Stimulated activated CD4-positive, alpha-beta T cell treated with anti-CD3 and anti-CD28 coated beads, Interleukin-1b, Interleukin-23, amount 100 ng/mL, for 24 hours (primary cell): ENCODE results near the gene CFAP54.
"Not testable (repeated sequence)": the region's sequence is repeated elsewhere in the genome, so short reads cannot be mapped to it uniquely, and the experiment has no call there.

ENCODE experiments used
- DNase-seq, 4 experiments: peaks; one replicate each; pipeline ENCODE4 v3.0.0-alpha.2; 2020; ENCODE audit warnings: low read depth in 4 of 4, low spot score in 1 of 4

CFAP54 gene, protein sequence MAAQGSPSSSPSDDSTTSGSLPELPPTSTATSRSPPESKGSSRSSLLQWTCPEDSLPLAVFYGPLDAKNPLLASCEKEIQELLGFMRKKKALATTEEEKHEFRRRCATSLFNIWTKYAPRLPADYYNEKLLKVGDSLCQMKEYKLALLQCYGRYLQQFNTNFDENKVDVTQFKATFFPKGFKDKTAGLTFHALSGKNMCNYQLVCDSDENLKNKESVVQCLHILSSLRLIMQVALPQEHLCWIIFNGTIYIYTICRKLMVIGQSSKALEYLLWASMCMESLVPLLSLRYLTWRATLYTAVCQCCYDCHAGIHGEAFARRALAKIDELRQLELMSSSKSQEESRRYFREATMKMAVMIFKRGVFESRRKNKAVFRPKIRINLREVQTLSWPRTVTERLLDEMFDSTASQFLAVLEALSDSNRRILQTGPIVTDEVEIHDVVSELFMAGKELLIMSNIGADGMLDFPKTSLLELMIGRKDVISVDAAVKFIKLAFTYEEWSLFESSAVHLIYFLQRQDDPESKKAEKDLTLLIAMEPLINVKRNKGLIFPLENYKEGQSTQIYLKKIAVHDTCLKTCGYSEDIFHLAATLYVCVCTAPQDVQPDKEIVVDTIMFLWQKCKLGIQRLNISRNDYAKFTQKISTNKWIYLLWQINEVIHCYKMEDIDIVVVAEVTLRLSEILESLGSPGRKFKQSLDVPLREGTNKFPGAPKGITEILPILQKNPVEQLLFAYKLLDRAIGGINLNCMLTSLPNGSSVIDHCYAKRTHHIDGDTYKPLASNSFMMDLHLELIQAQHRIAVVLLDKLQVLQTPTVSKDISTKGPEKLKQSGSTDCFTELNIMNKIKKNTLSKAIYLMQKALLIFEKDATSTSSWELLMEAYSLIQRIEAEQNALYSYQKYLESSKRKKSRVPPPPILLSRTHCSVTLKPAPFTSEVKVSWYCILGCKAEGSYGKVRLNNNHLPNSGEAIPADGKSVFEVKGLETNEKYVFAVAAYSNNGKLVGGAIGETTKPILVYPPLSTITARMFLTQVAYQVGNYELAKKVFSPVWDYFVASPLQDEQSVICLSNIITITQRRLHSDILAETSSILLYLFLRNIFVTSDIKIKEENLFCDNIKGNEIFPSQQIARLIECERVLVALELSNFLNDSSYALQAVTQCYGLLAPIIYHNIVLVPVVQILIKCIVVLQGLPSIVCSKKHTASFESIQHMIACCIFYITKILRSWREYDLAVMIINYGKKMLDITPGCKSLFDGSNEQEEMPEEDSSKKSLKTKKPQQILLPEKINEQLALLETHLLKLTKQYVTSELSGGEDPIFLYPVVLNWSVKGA (N-terminal part only)

DNA sequence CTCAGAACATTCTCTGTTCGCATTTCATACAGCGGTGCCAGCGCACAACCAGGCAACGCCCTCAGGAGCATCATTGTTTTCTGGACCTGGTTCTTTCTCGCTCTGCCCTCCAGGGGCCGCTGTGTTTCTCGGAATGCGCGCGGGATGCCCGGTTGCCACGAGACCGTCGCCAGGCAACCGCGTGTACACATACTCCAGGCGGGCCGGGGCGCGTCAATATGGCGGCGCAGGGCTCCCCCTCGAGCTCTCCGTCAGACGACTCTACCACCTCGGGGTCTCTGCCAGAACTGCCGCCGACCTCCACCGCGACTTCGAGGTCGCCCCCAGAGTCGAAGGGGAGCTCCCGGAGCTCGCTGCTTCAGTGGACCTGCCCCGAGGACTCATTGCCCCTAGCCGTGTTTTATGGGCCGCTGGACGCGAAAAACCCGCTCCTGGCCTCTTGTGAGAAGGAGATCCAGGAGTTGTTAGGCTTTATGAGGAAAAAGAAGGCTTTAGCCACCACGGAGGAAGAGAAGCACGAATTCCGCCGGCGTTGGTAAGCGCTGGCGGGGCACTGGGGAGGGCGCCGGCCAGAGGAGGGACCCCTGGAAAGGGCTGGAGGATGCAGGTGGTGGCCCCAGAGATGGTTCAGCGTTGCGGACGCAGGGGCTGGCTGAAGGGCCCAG is at the start of gene CFAP54:
Gene CFAP54, plus strand, starts transcription at position 186 of the 665 bp plus-strand sequence. Its CDS starts 33 bp downstream, at position 219.
- DNase-seq = peak; percentile 80 to 93 (median 85)

DNA sequence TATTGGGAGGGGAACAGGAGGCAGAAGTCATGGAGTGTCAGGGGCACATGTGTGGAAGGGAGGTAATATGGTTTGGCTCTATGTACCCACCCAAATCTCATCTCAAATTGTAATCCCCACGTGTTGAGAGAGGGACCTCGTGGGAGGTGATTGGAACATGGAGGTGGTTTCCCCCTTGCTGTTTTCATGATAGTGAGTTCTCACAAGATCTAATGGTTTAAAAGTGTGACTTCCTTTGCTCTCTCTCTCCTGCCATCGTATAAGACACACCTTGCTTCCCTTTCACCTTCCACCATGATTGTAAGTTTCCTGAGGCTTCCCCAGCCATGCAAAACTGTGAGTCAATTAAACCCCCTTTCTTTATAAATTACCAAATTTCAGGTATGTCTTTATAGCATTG is 47.6 kb upstream of the CFAP54 start:
- no peak for DNase-seq

DNA sequence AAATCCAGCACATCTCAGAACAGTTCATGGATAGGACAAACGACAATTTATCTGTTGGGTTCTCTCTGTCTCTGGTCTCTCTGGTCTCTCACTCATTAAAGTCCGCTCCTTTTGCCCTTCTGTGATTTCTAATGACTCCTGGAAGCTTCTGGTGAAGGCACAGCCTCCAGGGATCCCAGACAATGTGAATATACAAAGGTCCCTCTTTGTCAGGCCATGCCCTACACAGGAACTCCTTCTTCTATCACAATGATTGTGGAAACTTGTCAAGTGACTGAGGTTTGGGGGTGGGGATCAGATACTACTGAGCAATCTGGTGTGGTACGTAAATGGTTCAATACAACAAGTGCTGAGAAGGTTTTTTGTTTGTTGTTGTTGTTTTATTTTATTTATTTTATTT is 46.5 kb upstream of the CFAP54 start:
- no peak for DNase-seq

DNA sequence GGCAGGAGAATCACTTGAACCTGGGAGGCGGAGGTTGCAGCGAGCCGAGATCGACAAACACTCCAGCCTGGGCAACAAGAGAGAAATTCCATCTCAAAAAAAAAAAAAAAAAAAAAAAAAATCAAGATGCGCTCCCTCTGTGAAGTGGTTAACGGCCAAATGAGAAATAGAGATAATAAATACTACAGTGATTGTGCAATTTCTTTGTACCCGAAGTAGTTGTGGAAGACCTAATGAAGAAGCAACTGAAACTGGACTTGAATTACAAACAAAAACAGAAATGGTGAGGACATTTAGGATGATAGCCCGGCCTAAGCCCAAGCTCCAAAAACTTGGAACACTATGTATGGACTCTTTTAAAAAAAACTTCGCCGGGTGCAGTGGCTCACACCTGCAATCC is 45.0 kb upstream of the CFAP54 start:
- DNase-seq = no peak

DNA sequence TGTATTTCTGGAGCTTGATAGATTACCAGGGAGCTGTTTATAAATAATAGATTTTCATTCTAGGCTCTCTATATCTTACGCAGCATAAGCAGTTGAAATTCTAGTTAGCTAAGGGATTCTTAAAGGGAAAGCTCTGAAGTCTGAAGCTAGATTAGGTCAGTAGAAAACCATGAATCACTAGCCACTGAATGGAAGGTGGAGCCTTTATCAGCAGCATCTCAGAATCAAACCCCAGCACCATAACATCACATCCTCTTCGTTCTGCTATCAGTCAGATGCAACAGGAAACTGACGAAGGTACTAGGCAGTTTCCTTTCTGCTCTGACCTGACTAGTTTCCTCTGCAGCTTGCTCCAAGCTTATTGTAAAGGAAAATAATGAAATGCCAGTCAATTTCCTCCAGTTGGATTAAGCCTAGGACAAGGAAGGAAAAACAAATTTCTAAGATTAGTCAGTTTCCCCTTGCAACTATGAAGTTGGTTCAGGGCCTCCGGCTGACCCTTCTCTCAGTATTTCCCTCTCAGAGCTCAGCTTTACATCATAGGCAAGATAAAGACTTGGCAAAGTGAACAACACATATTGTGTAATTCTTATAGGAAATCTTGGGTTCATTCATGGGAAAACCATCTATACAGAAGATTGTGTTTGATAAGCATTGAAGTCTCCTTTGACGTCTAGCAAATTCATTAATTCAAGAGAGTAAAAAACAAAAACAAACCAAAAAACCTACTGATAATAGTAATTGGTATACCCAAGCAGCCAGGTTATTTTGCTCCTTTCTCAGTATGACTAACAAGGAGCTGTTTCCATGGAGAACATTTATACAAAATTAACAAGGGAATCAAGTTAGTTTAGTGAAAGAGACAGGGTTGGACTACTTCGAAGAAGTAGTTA is 43.4 kb upstream of the CFAP54 start:
- peak in 2 of 4 experiments; percentile 27 to 28 for DNase-seq

DNA sequence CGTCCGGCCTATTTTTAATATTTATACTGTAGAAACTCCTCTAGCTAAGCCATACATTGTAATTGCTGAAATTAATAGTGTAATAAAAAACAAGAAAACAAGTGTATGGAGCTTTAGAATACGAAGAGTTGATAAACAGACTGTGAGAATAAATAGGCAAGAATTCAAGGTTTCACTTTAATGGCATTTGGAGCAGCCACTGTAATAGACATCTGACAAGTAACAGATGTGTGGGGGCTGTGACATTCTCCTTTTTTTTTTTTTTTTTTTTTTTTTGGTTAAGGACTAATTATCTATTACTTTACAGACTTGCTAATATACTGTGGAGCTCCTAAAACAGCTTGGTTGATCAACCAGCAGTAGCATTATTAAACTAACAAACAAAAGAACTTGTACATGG is 42.1 kb upstream of the CFAP54 start:
- DNase-seq = no peak

DNA sequence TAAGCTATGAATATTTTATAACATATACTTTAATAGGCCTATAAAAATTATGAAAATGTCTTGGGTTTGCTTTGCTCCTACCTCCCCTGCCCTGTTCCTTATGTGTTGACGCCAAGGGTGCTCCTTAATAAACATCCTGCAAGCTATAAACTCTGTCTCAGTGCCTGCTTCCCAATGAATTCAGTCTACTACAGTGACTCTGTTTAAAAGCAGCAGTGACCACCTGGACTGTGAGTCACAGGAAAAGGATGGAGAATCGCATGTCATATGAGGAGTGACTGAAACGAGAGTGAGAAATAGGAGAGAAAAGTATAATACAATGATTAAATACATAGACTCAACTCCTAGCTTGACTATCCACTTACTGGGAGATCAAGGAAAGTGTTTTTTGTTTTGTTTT is 41.1 kb upstream of the CFAP54 start:
- no peak for DNase-seq

DNA sequence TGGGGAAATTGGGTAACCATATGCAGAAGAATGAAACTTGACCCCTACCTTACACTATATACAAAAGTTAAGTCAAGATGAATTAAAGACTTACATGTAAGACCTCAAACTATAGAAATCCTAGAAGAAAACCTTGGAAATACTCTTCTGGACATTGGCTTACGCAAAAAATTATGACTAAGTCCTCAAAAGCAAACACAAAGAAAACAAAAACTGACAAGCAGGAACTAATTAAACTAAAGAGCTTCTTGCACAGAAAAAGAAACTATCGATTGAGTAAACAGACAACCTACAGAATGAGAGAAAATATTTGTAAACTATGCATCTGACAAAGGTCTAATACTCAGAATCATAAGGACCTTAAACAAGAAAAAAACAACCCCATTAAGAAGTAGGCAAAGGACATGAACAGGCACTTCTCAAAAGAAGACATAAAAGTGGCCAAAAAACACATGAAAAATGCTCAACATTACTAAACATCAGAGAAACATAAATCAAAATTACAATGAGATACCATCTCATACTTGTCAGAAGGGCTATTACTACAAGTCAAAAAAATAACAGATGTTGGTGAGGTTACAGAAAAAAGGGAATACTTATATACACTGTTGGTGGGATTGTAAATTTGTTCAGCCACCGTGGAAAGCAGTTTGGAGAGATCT is 37.0 kb upstream of the CFAP54 start:
- DNase-seq = no peak

DNA sequence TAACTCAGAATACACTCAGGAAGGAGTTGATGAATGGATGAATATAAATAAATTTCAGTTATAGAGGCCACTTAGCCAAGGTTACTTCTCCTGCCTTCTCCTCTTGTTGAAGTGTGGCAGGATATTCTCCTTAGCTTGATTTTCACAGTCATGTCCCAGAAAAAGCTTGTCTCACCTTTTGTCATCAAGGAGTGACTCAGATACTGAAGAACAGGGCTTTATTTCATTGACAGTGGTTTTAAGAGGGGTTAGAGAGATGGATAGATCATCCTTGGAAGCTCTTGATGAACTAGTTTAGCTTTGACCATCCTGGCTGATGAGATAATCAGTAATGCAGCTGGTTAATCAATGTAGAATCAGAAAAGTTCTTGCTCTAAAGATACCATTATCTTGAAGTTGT is 35.0 kb upstream of the CFAP54 start:
- DNase-seq = no peak

DNA sequence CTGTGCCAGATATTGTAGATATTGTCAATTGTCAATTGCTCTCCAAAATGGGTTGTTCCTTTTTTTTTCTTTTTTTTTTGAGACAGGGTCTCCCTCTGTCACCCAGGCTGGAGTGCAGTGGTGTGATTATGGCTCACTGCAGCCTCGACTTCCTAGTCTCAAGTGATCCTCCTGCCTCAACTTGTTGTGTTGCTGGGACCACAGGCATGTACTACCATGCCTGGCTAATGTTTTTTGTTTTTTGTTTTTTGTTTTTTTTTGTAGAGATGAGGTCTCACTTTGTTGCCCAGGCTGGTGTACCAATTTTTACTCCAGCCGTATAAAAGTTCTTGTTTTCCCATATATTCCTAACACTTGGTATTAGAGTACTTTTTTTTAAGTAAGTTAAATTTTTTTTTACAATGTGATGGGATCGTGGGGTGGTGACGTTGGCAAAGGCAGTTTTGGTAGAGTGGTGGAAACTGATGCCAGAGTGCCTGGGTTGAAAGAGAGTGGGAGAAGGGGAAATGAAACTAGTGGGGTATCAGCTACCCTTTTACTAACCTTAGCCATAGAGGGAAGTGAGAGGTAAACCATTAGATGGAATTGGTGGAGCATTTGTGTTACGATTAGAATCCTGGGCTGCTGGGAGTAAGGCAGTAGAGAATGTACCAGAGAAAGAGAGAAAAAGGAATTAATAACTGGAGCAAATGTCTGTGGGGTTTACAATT is 33.0 kb upstream of the CFAP54 start:
- no peak for DNase-seq

DNA sequence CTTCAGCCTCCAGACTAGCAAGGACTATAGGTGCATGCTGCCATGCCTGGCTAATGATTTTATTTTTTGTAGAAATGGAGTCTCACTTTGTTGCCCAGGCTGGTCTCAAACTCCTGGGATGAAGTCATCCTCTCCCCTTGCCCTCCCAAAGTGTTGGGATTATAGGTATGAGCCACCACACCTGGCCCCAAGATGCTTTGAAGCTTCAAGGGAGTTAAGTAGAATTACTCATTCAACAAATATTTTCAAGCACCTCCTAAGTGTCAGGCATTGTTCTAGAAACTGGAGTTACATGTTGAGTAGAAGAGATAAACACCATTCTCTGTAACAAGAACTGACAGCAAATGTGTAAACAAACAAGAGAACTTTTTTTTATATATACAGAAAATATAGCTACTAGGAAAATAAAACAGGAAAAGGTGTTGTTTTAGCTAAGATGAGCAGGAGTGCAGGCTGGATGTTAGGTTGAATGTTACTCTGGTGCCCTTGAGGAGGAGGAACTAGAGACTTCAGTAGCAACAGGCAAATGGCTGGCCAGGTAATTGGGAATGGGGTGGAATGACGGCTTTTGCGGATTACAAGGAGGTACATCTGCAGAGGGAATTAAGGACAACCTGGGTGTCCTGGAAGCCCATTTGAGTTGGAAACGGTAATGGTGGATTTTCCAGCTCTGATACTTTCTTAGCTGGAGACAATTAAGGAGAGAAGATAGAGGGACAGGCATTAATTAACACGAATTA is 32.0 kb upstream of the CFAP54 start:
- DNase-seq = no peak

DNA sequence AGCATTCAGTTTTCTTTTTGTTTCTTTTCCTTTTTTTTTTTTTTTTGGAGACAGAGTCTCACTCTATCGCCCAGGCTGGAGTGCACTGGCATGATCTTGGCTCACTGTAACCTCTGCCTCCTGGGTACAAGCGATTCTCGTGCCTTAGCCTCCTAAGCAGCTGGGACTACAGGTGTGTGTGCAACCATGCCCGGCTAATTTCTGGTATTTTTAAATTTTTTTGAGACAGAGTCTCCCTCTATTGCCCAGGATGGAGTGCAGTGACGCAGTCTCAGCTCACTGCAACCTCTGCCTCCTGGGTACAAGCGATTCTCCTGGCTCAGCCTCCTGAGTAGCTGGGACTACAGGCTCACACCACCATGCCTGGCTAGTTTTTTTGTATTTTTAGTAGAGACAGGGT is 30.1 kb upstream of the CFAP54 start:
- DNase-seq = not testable (repeated sequence)

DNA sequence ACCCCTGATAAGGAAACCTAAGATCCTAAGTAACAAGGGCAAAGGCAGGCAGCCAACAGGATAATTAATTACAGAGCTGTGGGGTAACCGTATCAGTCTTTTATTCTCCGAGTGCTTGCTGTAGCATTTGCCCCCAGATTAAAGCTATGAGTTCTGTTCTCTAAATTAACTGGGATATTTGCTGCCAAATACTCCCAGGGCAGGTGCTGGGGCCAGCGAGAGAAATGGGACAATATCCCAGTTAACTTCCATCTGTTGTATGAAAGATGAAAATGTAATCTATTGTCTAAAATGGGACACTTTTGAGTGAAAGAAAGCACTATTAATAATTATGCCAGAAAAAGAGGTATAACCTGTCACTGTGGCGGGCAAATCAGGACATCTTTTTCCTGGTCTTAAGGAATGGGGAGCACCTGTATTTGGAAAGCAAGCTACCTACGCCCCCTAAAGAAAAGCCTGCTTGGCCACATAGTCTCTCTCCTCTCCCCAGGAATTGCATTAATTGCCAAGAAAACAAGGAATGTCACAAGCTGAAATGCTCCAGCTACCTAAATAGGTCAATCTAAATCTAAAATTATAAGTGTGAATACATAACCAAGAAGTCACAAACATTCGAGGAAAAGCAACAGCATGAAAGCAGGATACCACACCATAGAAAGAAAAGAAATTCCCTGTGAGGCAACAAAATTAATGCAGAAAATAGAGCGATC is 26.7 kb upstream of the CFAP54 start:
- no peak for DNase-seq

DNA sequence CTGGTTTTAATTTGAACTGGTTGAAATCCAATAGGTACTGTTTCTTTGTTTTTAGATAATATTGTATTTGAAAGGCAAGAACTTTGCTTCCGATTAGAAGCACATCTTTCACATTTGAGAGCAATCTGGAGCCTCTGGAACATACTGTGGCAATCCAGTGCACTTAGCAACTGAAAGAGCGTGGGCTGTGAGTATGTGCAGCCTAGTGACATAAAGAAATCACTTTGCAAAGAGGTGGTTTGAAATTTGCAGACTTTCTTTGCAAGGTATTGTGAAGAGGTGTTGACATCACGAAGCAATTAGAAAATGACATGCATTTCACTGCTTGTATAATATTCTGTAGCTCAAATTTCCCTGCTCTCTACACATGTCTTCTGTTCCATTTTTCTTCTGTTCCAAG is 23.5 kb upstream of the CFAP54 start:
- no peak for DNase-seq

DNA sequence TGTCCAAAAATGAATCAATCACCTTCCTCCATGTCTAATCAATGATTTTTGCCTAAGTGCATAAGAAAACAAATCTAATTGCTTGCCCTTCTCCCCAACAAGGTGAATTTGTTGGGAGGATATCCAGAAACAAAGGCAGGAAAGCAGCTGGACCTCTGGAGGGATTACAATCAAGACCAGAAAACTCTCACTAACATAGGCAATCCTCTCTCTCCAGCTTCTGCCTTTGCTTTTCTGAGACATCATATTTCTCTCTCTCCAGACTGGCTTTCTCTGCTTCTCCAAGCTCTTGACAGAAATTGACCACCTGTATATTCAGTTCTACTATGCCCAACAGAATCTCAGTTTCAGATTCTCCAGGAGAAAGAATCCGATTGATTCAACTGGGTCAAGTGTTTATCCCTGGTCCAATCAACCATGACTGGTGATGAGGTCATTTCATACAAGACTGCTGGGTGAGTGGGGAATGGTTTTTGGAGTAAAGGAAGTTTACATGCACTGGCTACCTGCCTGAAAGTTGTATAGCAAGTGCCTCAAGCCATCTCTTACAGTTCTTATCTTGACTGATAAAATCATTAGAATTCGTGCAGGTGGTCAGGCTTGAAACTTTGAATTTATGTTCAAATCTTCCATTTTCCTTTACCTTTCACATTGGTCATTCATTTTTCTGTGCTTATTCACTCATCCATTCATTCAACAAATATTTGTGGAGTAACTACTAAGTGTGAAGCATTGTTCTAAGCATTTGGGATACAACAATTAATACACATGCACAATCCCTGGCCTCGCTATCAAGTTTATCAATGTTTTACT is 22.2 kb upstream of the CFAP54 start:
- DNase-seq = no peak

DNA sequence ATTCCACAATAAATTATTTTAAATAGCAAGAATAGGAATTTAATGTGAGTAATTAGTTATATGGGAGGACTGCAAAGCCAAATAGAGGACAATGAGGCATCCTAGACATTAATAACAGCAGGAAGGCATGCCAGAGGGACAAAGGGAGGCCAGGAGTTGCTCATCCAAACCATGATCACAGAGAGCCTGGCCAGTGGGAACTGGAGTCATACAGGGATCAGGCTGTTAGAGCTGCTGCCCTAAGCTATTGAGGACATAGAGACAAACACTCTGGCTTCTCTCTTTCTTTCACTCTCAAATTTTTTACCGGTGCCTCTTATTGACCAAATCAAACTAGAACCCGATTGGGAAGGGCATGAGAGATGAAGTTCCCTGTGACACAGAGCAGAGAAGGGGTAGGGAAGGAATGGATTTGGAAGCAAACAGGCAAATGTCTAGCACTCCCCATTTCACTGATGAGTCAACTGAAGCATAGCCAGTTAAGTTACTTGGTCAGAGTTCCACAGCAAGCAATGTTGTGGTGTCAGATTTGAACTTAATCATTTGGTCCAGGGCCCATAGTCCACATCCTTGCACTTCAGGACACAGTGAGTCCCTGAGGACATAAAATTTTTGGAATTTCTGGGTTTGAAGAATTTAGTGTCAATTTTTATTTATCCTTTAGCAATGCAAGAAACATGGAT is 17.9 kb upstream of the CFAP54 start:
- no peak for DNase-seq
